SH-SY5Y (cell line): ENCODE data around the gene STOM.

ENCODE experiments used
- GATA2 ChIP-seq: IDR thresholded peaks from 2 replicates; pipeline ENCODE4 v1.6.1; 2011; ENCODE audit warnings: mild to moderate bottlenecking, low read depth, low read length
- GATA3 ChIP-seq: IDR thresholded peaks from 2 replicates; pipeline ENCODE4 v1.6.1; 2011; ENCODE audit warnings: low read depth, mild to moderate bottlenecking, low read length, moderate library complexity

- no peak for TF ChIP-seq GATA2
- no peak for TF ChIP-seq GATA3
These were observed 2.5 kb downstream of the STOM start for GRCh38 chr9:121367306-121368137.
